Cardiac septum (tissue), 1 donor: ENCODE measurements around the gene SCYGR3. TPM values are rescaled to one million over a fixed set of nuclear protein-coding genes. Genes with fewer than 3 reads are reported as not detected.
"Not testable (repeated sequence)": the region's sequence is repeated elsewhere in the genome, so short reads cannot be mapped to it uniquely, and the experiment has no call there.

Source experiments
- DNase-seq: peaks from one replicate; pipeline ENCODE4 v3.0.0-alpha.2; 2020; ENCODE audit warnings: low spot score
- intact Hi-C: fragments of 100-400 bp; cut with DNase I; formaldehyde crosslinking; loops from one replicate; pipeline ENCODE4 v1.14.0; 2022
- total RNA-seq: library from RNA; stranded (reverse); fragmentation: NEBNext Ultra II Directional; extraction: Animal tissue kit (Norgen Biotek cat#: 25700); gene quantifications from one replicate; pipeline ENCODE4 v1.2.1, GENCODE V29; 2021
- donor health status: DM: no; HTN: no; CAD: no.

Gene SCYGR3
- total RNA-seq, 1 donor from 2014 or later, result not detected

DNA sequence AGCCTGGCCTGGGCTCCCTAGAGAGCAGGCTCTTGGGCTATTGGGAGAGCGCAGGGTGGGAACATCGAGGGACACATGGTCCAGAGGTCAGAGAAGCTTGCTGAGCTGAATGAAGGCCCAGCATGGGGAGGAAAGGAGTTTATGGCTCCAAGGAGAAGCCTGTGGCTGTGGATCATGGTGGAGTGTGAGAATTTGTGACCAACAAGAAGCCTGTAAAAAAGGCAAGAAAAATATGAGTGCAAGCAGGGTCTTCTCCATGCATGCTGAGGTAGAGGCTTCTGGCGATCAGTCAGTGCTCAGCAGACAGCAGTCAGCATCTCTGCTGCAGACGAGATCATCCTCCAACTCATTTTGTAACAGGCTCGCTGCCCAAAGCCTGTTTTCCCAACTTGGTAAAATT, 1.3 kb upstream of the SCYGR3 start:
- intact Hi-C loops, result no loop called here

DNA sequence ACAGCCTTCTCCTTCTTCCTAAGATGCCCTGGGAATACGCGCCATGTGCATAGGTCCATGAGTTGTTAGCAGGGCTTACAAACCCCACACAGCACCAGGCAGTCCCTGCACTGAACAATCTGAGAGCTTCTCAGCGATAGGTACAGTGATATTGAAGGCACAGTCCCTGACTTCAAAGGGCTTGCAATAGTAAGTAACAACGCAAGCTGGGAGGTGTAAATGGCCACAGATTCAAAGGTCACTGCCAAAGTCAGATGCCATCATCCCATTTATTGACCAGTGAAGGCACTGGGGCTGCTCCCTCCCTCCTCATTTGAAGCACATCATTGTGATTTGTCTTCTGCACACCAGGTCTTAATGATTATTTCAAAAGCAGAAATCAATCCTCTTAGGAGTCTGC, 541 bp upstream of the SCYGR3 start:
- intact Hi-C loops, result no loop called here
- no peak for DNase-seq

More for the DNA sequence above, 1.3 kb upstream of the SCYGR3 start:
- DNase-seq, result no peak

DNA sequence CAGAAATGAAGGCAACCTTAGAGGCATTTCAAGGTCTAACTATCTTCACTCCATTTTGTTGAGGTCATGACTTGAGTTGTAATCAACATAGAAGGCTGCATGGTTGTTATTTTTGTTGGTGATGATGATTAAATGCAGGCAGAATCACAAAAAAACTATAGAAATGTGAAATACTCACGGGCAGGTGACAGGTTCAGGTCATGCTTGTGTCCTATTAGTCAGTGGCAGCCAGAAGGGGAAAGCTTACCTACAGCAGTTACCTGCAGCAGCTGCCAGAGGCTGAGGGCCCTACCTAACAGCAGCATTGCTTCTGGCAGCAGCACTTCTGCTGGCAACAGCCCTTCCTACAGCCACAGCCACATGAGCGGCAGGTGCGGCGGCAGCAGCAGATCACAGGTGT, 394 bp downstream of the SCYGR3 start:
- intact Hi-C loops, result no loop called here
- DNase-seq, result no peak

DNA sequence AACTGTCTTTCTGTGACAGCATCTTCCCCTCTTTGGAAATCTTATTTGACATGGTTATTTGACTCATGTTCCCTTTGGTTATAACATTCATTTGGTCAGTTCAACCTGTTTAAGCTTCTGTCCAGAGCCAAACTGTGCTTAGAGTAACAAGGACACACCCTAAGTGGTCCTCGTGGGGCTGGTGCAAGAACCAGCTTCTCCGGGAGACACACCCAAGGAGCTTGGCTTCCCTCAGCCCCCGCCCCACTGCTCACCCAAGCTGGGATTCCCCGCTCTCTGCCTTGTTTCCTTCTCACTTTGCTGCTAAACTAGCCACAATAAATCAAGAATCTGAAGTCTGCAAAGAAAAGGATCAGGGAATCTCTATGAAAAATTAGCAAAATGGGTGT, 1.4 kb downstream of the SCYGR3 start:
- intact Hi-C loops, result no loop called here

DNA sequence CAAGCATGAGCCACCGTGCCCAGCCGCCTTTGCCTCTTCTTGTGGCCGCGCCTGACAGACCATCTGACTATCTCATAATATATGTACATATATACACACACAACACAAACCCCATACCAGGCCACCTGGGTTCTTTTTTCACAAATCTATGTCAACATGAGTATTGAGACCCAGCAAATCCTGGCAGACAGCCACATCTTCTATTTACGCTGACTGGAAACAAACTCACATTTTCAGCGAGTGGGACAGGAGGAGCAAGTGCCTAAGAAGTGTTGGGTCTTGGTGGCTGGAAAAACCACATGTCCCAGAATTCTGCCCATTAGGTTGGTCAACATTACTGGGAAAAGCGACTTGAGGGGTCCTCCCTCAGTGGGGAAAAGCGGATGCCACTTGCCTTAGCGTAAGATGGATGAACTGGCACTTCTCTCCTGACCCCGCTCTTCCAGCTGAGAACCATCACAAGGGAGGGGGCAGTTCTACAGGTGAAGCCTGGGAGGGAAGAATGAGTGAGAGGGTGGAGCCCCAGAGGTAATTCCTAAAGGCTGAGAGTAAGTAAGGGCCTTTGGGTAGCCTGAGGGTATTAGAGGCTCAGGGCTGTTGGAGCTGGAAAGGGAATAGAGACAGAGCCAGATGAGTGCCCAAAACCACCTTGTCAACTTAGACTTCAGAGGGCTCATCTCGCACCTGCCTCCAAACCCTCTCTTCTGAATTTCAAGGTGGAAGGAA, 1.9 kb downstream of the SCYGR3 start:
- intact Hi-C loops, result no loop called here
- DNase-seq, result no peak

More for the DNA sequence above, 1.4 kb downstream of the SCYGR3 start:
- no peak for DNase-seq

DNA sequence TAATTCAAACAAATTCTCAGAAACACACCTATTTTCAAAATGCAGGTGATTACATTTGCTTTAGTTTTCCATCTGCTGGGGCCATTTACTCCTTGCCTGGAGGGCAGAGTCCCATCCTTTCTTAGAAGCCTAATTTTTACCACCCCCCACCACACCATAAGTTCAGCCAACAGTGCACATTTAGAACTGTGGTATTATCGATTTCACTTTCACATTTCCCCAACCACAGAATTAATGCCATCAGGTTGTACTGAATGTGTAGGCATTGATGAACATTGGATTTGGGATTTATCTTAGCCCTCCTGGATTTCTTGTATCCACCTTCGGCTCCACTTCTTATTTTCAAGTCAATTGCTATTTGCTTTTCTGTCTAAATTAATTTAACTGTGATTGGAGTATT, 4.5 kb downstream of the SCYGR3 start:
- intact Hi-C loops, result no loop called here
- no peak for DNase-seq

DNA sequence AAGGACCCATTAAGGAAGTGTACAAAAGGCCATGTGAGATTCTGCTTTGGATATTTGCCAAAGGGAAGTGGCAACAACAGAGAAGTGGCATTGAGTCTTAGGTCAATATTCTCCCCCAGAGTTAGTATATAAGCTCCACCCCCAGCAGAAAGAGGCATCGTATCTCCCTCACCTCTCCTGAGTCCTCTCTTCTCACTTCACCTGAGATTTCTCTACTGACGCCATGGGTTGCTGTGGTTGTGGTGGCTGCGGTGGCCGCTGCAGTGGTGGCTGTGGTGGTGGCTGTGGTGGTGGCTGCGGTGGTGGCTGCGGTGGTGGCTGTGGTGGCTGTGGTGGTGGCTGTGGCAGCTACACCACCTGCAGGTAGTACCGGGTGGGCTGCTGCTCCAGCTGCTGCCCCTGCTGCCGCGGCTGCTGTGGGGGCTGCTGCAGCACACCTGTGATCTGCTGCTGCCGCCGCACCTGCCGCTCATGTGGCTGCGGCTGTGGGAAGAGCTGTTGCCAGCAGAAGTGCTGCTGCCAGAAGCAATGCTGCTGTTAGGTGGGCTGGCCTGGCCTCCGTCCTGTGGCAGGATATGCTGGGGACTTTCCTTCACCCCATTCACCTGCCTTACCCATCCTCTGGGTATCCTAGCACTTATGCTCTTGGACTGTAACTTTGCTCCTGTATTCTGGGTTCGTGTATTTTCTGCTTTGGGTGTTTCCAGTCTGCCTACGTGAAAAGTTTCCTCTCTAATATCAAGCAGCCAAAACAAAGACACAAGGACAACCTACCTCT, 5.9 kb downstream of the SCYGR3 start:
- intact Hi-C loops, result no loop called here
- DNase-seq, result no peak

DNA sequence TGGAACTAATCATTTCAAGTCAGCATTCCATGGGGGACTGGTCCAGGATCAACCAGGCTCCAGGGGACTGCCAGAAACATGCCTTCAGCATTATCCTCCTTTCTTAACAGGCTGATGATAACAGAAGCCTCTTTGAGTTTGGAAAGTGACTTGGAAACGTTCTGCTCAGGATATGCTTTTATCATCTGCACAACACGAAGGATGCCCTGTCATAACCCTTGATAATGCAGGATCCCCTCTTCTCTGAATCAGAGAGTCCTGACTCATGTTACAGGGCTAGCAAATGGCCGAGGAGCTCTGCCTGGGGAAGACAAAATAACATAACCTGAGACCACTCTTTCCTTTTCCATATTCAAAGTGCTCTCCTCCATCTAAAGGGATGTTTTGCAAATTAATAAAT, 6.7 kb downstream of the SCYGR3 start:
- intact Hi-C loops, result no loop called here
- no peak for DNase-seq

DNA sequence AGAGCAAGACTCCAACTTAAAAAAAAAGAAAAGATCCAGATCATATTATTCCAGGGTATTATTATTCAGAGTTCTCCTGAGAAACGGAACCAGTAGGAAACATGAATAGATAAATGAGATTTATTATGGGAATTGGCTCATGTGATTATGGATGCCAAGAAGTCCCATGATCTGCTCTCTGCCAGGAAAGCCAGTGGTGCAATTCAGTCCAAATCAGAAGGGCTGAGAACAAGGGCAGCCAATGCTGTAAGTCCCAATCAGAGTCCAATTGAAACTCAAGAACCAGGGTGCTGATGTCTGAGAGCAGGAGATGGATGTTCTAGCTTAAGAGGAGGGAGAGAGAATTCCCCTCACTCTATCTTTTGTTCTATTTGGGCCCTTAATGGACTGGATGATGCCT, 8.2 kb downstream of the SCYGR3 start:
- intact Hi-C loops, result no loop called here
- DNase-seq, result no peak

DNA sequence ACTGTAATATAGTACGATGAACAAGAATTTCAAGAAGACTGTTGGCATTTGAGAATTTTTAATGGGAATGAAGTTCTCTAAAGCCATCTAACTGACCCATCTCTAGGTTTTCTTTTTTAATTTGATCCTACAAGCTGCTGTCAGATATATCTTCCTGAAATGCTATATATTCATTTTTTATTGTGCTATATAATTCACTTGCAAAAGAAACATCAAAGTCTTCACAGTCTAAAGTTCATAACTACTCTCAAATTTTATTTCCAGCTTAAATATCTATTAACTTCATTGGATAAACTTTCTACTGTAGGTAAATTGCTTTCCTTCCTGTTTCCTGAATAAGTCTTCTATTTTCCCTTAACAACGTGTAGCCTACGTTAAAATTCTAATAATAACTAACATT, 12.3 kb downstream of the SCYGR3 start:
- intact Hi-C loops, result no loop called here

DNA sequence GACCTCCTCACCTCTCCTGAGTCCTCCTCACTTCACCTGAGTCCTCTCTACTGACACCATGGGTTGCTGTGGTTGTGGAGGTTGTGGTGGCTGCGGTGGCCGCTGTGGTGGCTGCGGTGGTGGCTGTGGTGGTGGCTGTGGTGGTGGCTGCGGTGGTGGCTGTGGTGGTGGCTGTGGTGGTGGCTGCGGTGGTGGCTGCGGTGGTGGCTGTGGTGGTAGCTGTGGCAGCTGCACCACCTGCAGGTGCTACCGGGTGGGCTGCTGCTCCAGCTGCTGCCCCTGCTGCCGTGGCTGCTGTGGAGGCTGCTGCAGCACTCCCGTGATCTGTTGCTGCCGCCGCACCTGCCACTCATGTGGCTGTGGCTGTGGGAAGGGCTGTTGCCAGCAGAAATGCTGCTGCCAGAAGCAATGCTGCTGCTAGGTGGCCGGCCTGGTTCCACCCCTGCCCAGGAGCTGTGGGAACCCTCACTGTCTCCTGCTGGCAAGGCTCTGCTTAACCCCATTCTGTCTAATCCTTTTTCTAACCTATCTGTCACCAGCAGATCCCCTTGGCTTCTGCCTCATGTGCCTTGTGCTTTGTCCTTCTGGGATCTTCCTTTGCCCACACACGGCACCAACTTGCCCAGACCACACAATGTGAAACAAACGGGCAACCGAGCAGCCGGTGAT, 15.7 kb downstream of the SCYGR3 start, which contains the start of gene SCYGR2:
Gene SCYGR2 (plus strand): TSS at position 59 of the 669 bp plus-strand sequence. CDS start 0 bp downstream, at position 59.
- DNase-seq, intact Hi-C loops: not testable (repeated sequence)

More for the DNA sequence above, 12.3 kb downstream of the SCYGR3 start:
- no peak for DNase-seq

DNA sequence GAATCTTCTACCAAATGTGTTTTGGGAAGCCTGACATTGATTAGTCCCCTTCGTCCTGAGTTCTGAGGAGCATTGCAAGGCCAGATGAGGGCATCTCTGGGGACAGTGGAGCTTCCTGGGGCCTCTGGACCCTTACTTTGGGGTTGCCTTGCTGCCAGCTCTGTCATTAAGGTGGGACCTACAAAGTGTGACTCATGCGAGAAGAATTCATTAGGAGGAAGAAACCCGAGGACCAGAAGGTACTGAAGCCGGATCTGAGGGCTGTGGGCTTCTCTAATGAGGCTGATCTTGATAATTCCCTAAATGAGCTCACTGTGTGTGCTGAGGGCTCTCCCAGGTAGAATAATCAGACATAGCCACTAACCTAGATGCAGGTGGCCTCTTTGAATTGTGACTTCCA, 16.6 kb downstream of the SCYGR3 start:
- intact Hi-C loops, result no loop called here
- no peak for DNase-seq

DNA sequence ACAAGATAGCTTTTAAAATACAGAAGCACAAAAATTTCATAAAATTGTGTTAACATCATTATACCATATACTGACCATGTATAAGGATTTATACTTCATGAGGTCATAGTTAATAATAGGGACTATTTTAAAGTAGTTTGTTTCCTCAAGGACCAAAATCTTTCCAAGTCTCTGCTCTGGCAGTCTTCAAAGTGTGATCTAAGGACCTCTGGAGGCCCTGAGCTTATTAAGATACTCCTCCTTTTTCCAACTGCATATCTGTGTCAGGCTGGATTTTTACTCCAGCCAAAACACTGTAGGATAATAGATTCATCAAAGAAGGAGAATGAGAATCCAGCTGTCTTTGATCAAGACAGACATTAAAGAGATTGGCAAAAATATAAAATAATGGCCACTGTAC, 17.6 kb downstream of the SCYGR3 start:
- DNase-seq, result no peak
- intact Hi-C loops, result no loop called here

DNA sequence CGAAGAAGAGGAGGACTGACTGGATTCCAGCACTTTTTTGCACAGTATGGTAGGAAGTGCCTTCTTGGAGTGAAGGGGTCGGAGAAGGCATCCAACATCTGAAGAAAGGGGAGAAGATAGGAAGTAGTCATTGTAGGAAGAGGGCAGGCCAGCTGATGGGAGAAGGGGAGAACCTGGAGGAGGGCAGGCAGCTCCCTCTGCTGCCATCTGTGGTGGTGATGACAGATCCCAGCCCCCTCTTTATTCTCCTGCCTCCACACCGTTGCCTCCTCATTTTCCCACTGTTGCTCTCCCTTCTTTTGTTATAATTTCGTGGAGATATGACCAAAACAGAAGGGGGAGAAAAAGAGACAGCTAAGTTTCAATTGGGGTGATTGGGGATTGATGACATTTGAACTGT, 18.8 kb downstream of the SCYGR3 start:
- intact Hi-C loops, result no loop called here
- DNase-seq, result no peak

DNA sequence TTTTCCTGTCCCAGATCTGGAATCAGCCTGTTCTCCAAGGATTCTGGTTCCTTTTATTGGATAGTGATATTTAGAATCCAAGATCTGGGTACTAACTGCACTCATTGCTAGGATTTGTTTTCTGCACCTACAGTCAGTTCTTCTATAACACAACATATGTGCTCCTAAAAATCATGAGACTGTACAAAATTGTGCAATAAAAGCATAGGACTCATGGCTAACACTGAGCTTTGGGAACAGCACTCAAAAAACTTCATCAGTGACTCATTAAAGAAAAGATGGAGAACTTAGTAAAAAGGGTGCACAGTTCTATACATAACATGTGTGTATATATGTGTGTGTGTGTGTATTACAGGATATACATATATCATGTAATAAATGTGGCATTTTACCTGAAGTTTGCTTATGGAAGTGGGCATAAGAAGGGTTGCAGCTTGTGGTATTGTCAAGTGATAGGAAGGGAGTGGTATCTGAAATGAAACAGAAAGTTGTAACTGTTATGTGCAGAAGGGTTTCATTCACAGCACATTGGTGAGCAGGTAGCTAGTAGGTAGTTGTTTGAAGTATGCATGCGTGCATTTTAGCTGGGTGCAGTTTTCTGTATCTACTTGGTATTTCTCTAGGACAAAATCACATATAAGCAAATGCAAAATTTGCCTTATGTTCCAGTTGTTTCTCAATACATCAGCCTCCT, 21.8 kb downstream of the SCYGR3 start:
- no peak for DNase-seq
- intact Hi-C loops, result no loop called here

DNA sequence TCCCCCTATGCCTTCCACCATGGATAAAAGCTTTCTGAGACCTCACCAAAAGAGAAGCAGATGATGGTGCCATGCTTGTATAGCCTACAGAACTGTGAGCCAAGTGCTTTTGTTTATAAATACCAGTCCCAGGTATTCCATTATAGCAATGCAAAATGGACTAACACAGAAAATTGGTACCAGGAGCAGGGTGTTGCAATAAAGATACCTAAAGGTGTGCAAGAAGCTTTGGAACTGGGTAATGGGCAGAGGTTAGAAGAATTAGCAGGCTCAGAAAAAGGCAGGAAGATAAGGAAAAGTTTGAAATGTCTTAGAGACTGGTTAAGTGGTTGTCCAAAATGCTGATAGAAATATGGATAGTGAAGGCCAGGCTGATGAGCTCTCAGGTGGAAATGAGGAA, 32.3 kb downstream of the SCYGR3 start:
- intact Hi-C loops, result no loop called here
- no peak for DNase-seq

DNA sequence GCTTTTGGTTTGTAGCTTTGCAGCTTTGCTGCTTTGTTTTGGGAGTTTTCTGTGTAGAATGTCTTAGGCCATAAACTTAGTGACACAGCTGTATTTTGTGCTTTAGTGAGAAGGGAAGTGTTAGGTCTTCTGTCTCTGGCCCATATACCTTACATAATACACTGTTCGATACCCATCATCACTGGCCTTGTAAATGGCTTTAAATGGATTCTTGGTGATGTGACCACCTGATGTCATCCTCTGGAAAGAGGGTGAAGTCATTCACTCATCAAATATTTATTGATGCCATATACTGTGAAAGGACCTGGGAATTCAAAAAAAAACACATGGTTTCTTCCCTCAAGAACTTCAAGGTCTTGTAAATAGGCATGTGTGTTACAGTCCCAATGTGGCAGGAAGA, 34.8 kb downstream of the SCYGR3 start:
- no peak for DNase-seq
- intact Hi-C loops, result loop anchor here (10.0 kb wide), 1 partner anchor 175 kb away; no protein-coding TSS in a partner anchor

DNA sequence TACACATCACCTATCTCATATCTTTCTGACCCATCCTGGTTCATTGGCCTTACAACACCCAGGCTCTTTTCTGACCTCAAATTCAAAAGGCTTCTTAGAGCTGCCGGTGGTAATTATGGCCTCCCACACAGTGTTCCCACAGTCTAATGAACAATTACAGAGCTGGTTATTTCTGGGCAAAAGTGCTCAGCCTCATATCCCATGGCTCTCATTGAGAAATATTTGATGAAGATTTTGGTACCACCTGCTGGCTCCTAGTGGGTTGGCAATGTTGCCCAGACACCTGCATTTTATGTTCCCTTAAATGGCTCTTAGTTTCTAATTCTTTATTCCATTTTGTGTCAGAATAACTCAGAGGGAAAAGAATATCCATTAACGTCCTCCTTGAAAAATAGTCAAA, 36.0 kb downstream of the SCYGR3 start:
- no peak for DNase-seq
- intact Hi-C loops, result loop anchor here (10.0 kb wide), 1 partner anchor 174 kb away; no protein-coding TSS in a partner anchor

DNA sequence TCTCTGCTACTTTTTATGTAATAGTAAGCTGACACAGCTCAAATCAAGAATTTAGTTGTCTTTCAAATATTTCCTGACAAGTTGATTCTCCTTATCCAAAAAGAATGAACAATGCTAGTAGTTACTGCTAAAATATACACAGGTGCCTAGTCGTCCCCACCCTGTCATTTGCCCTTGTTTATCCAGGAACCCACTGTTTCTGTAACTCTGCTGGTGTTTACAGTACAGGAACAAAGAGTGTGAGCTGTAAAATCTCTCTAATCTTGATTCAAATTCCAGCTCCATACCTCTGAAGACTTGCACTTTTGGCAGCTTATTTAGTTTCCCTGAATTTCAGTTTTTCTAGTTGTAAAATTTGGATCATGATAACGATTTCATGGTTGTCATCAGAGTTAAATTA, 37.1 kb downstream of the SCYGR3 start:
- DNase-seq, result no peak
- intact Hi-C loops, result loop anchor here (10.0 kb wide), 1 partner anchor 173 kb away; no protein-coding TSS in a partner anchor

DNA sequence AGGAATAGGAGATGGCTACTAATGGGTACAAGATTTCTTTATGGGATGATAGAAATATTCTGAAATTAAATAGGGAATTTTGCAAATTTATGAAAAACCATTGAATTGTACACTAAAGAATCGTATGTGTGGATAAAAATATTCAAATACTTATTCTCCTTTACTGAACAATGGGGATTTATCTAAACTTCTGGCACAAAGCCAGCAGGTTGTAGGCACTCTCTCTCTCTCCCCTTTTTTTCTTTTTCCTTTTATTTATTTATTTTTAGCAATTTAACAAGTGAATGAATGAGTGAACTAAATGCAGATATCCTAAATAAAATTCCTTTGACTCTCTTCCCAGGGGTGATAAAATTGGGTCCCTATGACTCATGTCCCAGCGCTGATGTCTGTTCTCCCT, 37.8 kb downstream of the SCYGR3 start:
- intact Hi-C loops, result loop anchor here (10.0 kb wide), 1 partner anchor 172 kb away; no protein-coding TSS in a partner anchor
- DNase-seq, result no peak
